Osteocyte (in vitro differentiated cells): ENCODE measurements around the gene MAPK1. TPM values are rescaled to one million over a fixed set of nuclear protein-coding genes. Genes with fewer than 3 reads are reported as not detected.

Experiments
- DNase-seq: peaks from one replicate; pipeline ENCODE4 v3.0.0; 2021; ENCODE audit warnings: mixed read lengths; ENCODE audit not compliant: unreplicated experiment; ENCODE audit errors: extremely low spot score
- H3K27ac Mint-ChIP-seq: one replicate; pipeline ENCODE4 v1.8.0; 2021; ENCODE audit warnings: mild to moderate bottlenecking, mixed read lengths; ENCODE audit not compliant: unreplicated experiment
- H3K27me3 Mint-ChIP-seq: one replicate; pipeline ENCODE4 v1.8.0; 2021; ENCODE audit warnings: mixed read lengths; ENCODE audit not compliant: unreplicated experiment
- H3K36me3 Mint-ChIP-seq: one replicate; pipeline ENCODE4 v1.8.0; 2021; ENCODE audit warnings: mixed read lengths; ENCODE audit not compliant: unreplicated experiment
- H3K4me1 Mint-ChIP-seq: one replicate; pipeline ENCODE4 v1.8.0; 2021; ENCODE audit warnings: mixed read lengths; ENCODE audit not compliant: unreplicated experiment
- H3K4me3 Mint-ChIP-seq: one replicate; pipeline ENCODE4 v1.8.0; 2021; ENCODE audit warnings: mild to moderate bottlenecking, moderate library complexity, mixed read lengths; ENCODE audit not compliant: unreplicated experiment
- H3K9me3 Mint-ChIP-seq: one replicate; pipeline ENCODE4 v1.8.0; 2021; ENCODE audit warnings: mixed read lengths; ENCODE audit not compliant: unreplicated experiment
- total RNA-seq: library from RNA; stranded (reverse); gene quantifications from 2 replicates; pipeline ENCODE4 v1.2.1, GENCODE V29; 2021
- TF ChIP-seq, protein P1 (sequence below): fragments of 200-600 bp; sonication (generic); IDR thresholded peaks from 2 replicates; pipeline ENCODE4 v1.5.0; 2021; ENCODE audit warnings: antibody characterized with exemption, mild to moderate bottlenecking, moderate library complexity

MAPK1 gene
- total RNA-seq, 1 donor from 2014 or later, result 159 TPM

DNA sequence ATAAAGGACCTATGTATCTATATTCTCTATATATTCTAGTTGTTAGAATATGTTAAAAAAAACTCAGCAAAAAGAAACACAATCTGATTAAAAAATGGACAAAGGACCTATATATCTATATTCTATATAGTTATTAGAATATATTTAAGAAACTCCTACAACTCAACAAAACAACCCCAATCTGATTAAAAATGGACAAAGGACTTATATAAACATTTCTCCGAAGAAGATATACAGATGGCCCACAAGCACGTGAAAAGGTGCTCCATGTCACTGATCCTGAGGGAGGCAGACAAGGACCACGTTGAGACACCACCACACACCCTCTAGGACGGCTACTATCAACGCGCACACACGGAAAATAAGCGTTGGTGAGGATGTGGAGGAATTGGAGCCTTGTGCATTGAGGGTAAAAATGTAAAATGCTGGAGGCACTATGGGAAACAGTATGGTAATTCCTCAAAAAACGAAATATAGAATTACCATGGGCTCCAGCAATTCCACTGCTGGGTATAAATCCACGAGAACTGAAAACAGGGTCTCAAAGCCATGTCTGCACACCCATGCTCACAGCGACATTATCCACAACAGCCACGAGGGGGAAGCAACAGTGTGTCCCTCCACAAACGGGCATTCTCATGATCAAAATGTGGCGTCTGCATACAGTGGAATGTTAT is 154.6 kb downstream of the MAPK1 start:
- no peak overlapping the region for H3K27ac Mint-ChIP-seq
- H3K4me3 Mint-ChIP-seq, result no peak overlapping the region
- H3K27me3 Mint-ChIP-seq, result no peaks in the 10 kb centered on the region

DNA sequence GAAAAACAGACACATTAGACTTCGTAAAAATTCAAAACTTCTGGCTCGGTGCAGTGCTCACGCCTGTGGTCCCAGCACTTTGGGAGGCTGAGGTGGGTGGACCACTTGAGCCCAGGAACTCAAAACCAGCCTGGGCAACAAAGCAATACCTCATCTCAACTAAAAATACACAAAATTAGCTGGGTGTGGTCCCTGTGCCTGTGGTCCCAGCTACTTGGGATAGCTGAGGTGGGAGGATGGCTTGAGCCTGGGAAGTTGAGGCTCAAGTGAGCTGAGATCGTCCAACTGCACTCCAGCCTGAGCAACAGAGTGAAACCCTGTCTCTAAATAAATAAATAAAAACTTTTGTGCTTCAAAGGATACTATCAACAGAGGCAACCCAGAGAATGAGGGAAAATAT is 155.6 kb downstream of the MAPK1 start:
- Mint-ChIP-seq H3K4me3 (no peak overlapping the region), H3K27me3 (no peaks in the 10 kb centered on the region), H3K27ac (no peak overlapping the region), H3K9me3 (no peaks in the 10 kb centered on the region), H3K4me1 (peaks cover 28% of the 10 kb centered on the region), H3K36me3 (peaks cover 2% of the 10 kb centered on the region)
- no peak for DNase-seq
- TF ChIP-seq, protein P1, sequence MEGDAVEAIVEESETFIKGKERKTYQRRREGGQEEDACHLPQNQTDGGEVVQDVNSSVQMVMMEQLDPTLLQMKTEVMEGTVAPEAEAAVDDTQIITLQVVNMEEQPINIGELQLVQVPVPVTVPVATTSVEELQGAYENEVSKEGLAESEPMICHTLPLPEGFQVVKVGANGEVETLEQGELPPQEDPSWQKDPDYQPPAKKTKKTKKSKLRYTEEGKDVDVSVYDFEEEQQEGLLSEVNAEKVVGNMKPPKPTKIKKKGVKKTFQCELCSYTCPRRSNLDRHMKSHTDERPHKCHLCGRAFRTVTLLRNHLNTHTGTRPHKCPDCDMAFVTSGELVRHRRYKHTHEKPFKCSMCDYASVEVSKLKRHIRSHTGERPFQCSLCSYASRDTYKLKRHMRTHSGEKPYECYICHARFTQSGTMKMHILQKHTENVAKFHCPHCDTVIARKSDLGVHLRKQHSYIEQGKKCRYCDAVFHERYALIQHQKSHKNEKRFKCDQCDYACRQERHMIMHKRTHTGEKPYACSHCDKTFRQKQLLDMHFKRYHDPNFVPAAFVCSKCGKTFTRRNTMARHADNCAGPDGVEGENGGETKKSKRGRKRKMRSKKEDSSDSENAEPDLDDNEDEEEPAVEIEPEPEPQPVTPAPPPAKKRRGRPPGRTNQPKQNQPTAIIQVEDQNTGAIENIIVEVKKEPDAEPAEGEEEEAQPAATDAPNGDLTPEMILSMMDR, result no peak

More for the DNA sequence above, 154.6 kb downstream of the MAPK1 start:
- Mint-ChIP-seq H3K9me3 (no peaks in the 10 kb centered on the region), H3K4me1 (peaks cover 28% of the 10 kb centered on the region), H3K36me3 (peaks cover 2% of the 10 kb centered on the region)
- TF ChIP-seq, protein P1, result peak; percentile 84
- DNase-seq, result no peak

DNA sequence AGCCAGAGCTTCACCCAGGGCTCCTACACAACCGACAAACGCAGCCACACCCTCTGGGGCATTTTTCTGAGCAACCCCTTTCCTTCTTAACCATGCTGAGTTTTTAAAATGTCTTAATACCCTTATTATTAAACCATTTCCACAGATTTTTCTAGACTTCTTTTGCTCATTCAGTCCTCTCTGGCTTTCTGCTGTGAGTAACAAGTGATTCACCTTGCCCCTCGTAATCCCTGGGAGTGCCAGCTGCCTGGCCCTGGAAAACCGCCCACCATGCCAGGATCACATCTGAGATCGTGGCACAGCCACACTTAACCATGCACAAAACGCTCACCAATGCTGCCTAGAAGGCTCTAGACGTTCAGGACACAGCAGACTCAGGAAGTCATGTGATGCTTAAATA is 157.3 kb downstream of the MAPK1 start:
- H3K27ac Mint-ChIP-seq, result no peak overlapping the region
- H3K9me3 Mint-ChIP-seq, result no peaks in the 10 kb centered on the region
- no peak overlapping the region for H3K4me3 Mint-ChIP-seq
- TF ChIP-seq, protein P1, result no peak
- H3K36me3 Mint-ChIP-seq, result peaks cover 2% of the 10 kb centered on the region
- H3K4me1 Mint-ChIP-seq, result peaks cover 16% of the 10 kb centered on the region
- no peak for DNase-seq
- H3K27me3 Mint-ChIP-seq, result no peaks in the 10 kb centered on the region

DNA sequence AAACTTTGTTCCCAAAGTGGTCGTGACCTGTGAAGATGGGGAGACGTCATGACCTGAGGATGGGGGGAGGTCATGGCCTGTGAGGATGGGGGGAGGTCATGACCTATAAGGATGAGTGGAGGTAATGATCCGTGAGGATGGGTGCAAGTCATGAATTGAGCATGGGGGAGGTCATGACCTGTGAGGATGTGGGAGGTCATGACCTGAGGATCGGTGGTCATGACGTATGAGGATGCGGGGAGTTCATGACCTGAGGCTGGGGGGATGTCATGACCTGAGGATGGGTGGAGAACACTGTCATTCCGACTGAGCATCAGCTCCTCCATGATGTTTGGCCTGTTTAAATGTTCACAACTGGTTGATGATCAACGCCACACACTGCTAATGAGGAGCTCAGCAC is 157.8 kb downstream of the MAPK1 start:
- Mint-ChIP-seq H3K27ac (no peak overlapping the region), H3K9me3 (no peaks in the 10 kb centered on the region), H3K36me3 (peaks cover 2% of the 10 kb centered on the region), H3K4me1 (peaks cover 12% of the 10 kb centered on the region), H3K27me3 (no peaks in the 10 kb centered on the region), H3K4me3 (no peak overlapping the region)
- no peak for DNase-seq
- TF ChIP-seq, protein P1, result no peak

DNA sequence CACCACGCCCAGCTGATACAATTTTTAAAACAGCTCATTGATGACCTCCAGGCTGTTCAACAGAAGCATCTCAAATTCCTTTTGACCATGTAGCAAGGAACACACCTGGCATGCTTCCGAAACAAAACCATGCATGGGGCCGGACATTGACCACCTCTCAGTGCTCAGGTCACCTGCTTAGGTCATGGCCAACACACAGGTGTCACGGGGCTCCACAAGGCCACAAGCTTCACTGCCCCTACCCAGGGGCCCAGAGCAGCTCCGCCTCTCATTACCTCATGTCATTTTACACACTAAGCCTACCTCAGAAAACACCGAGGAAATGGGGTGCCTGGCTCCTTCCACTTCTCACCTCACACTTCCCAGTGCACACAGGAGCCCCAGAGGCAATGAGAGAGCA is 158.5 kb downstream of the MAPK1 start:
- peaks cover 6% of the 10 kb centered on the region for H3K4me1 Mint-ChIP-seq
- H3K27me3 Mint-ChIP-seq, result no peaks in the 10 kb centered on the region
- peaks cover 2% of the 10 kb centered on the region for H3K36me3 Mint-ChIP-seq
- no peak overlapping the region for H3K27ac Mint-ChIP-seq
- TF ChIP-seq, protein P1, result no peak
- H3K4me3 Mint-ChIP-seq, result no peak overlapping the region
- no peak for DNase-seq
- no peaks in the 10 kb centered on the region for H3K9me3 Mint-ChIP-seq
